Liver (tissue), 9 donors: ENCODE measurements around the gene C11orf21. TPM values are rescaled to one million over a fixed set of nuclear protein-coding genes. Genes with fewer than 3 reads are reported as not detected.

ENCODE experiments used
- DNase-seq: peaks from one replicate; pipeline ENCODE4 v3.0.0-alpha.2; 2017; ENCODE audit warnings: low spot score
- H3K27ac ChIP-seq, 2 donors: one replicate each; pipeline ENCODE4 v1.7.0; 2013; ENCODE audit warnings: inconsistent platforms in 2 of 2, low read length in 2 of 2, control low read depth in 1 of 2, low read depth in 1 of 2, mild to moderate bottlenecking in 1 of 2
- H3K27me3 ChIP-seq, 4 donors: one replicate each; pipeline versions ENCODE4 v1.6.1 to v1.7.0; 2013; ENCODE audit warnings: low read length in 3 of 4, inconsistent platforms in 1 of 4, mild to moderate bottlenecking in 1 of 4, moderate library complexity in 1 of 4; ENCODE audit not compliant: control insufficient read depth in 4 of 4, insufficient read depth in 4 of 4
- H3K36me3 ChIP-seq, 4 donors: one replicate each; pipeline versions ENCODE4 v1.6.1 to v1.7.0; 2013; ENCODE audit warnings: low read length in 3 of 4, mild to moderate bottlenecking in 3 of 4, low read depth in 1 of 4, moderate library complexity in 1 of 4; ENCODE audit not compliant: control insufficient read depth in 4 of 4, insufficient read depth in 3 of 4
- H3K4me1 ChIP-seq, 4 donors: one replicate each; pipeline versions ENCODE4 v1.6.1 to v1.7.0; 2013; ENCODE audit warnings: low read length in 3 of 4, mild to moderate bottlenecking in 3 of 4, moderate library complexity in 1 of 4; ENCODE audit not compliant: control insufficient read depth in 4 of 4, insufficient read depth in 4 of 4
- H3K4me3 ChIP-seq, 3 donors: one replicate each; pipeline versions ENCODE4 v1.6.1 to v1.7.0; 2013; ENCODE audit warnings: low read length in 3 of 3, control low read depth in 1 of 3, low read depth in 1 of 3, mild to moderate bottlenecking in 1 of 3
- H3K9ac ChIP-seq, 2 donors: one replicate each; pipeline ENCODE4 v1.7.0; 2013; ENCODE audit warnings: low read length in 2 of 2, mild to moderate bottlenecking in 2 of 2, moderate library complexity in 2 of 2, control low read depth in 1 of 2, low read depth in 1 of 2
- H3K9me3 ChIP-seq, 4 donors: one replicate each; pipeline versions ENCODE4 v1.6.1 to v1.7.0; 2013; ENCODE audit warnings: low read length in 3 of 4; ENCODE audit not compliant: control insufficient read depth in 4 of 4
- ATF3 ChIP-seq: IDR thresholded peaks from 2 replicates; pipeline ENCODE4 v1.6.1; 2016; ENCODE audit warnings: antibody characterized with exemption
- EGR1 ChIP-seq, 2 donors: IDR thresholded peaks; 2 replicates each; pipeline ENCODE4 v1.6.1; 2016 to 2018; ENCODE audit warnings: antibody characterized with exemption in 2 of 2, low read depth in 2 of 2
- HNF4A ChIP-seq, 2 donors: conservative IDR thresholded peaks; 2 replicates each; pipeline ENCODE4 v1.6.1; 2016; ENCODE audit warnings: antibody characterized with exemption in 2 of 2, mild to moderate bottlenecking in 2 of 2
- HNF4G ChIP-seq: IDR thresholded peaks from 2 replicates; pipeline ENCODE4 v1.6.1; 2016; ENCODE audit warnings: antibody characterized with exemption
- JUND ChIP-seq, 2 donors: IDR thresholded peaks; 2 replicates each; pipeline ENCODE4 v1.6.1; 2016; ENCODE audit warnings: antibody characterized with exemption in 2 of 2
- RAD21 ChIP-seq, 2 donors: IDR thresholded peaks; 2 replicates each; pipeline ENCODE4 v1.6.1; 2016; ENCODE audit warnings: antibody characterized with exemption in 2 of 2, mild to moderate bottlenecking in 2 of 2
- REST ChIP-seq: IDR thresholded peaks from 2 replicates; pipeline ENCODE4 v1.6.1; 2016; ENCODE audit warnings: antibody characterized with exemption, mild to moderate bottlenecking
- RXRA ChIP-seq, 2 donors: IDR thresholded peaks; 2 replicates each; pipeline ENCODE4 v1.6.1; 2017 to 2018; ENCODE audit warnings: antibody characterized with exemption in 2 of 2, mild to moderate bottlenecking in 1 of 2
- SP1 ChIP-seq: IDR thresholded peaks from 2 replicates; pipeline ENCODE4 v1.6.1; 2018; ENCODE audit warnings: antibody characterized with exemption, mild to moderate bottlenecking
- TAF1 ChIP-seq: conservative IDR thresholded peaks from 2 replicates; pipeline ENCODE4 v1.6.1; 2016; ENCODE audit warnings: antibody characterized with exemption, mild to moderate bottlenecking
- YY1 ChIP-seq: IDR thresholded peaks from 2 replicates; pipeline ENCODE4 v1.6.1; 2016; ENCODE audit warnings: antibody characterized with exemption, mild to moderate bottlenecking
- ZBTB33 ChIP-seq: IDR thresholded peaks from 2 replicates; pipeline ENCODE4 v1.6.1; 2016; ENCODE audit warnings: antibody characterized with exemption
- WGBS: extraction: QIAGEN DNeasy Blood & Tissue Kit; methylation state at CpG from one replicate; pipeline ENCODE4 v1.1.7; 2013; 5-methylcytosine and 5-hydroxymethylcytosine counted together
- polyA plus RNA-seq, 2 donors: library from polyadenylated mRNA; stranded (reverse) in 1 of 2; unstranded in 1 of 2; fragments of 200-250 nt in 1 of 2; fragments of >200 nt in 1 of 2; fragmentation: Nextera tagmentation in 1 of 2; extraction: Ambion mirVana in 1 of 2; gene quantifications; one replicate each; pipeline versions ENCODE4 v1.2.1 to v1.2.3, GENCODE V29; 2013 to 2015
- total RNA-seq, 2 donors: library from RNA; depleted of rRNA; stranded (reverse); fragments of >200 nt; gene quantifications; one replicate each; pipeline ENCODE4 v1.2.3, GENCODE V29; 2014
- donor health status: healthy.
- donor health status: healthy.
- donor health status: healthy.
- donor health status: healthy.
- donor health status: healthy.

C11orf21 gene
- total and polyA plus RNA-seq, 4 donors: 0.14 to 16.2 (median 0.44) TPM

GRCh38 chr11:2318123-2318522 lies 16.4 kb upstream of the C11orf21 start:
- H3K27me3 ChIP-seq: no peaks in the 10 kb centered on the region
- H3K27ac ChIP-seq: no peak overlapping the region
- no peak overlapping the region for H3K9ac ChIP-seq
- DNase-seq: no peak
- TF ChIP-seq YY1: no peak
- no peak for TF ChIP-seq ATF3
- TF ChIP-seq REST: no peak
- TF ChIP-seq HNF4G: no peak
- TF ChIP-seq JUND (IDR thresholded peaks at IDR 0.05): no peak
- no peak for TF ChIP-seq HNF4A (conservative IDR thresholded peaks at IDR 0.05)
- no peak for TF ChIP-seq RXRA (IDR thresholded peaks at IDR 0.05)
- WGBS: 94% methylated on average over 4 of the region's 4 CpGs
- no peaks in the 10 kb centered on the region for H3K9me3 ChIP-seq
- no peaks in the 10 kb centered on the region for H3K36me3 ChIP-seq
- peaks cover 14 to 38% (median 28%) of the 10 kb centered on the region in 4 donors for H3K4me1 ChIP-seq
- no peak overlapping the region for H3K4me3 ChIP-seq

- H3K9me3 ChIP-seq: no peaks in the 10 kb centered on the region
- peaks cover 14 to 37% (median 28%) of the 10 kb centered on the region in 4 donors for H3K4me1 ChIP-seq
- 93% methylated on average over 17 of the region's 17 CpGs for WGBS
- H3K9ac ChIP-seq: no peak overlapping the region
- no peaks in the 10 kb centered on the region for H3K36me3 ChIP-seq
- no peak overlapping the region for H3K27ac ChIP-seq
- TF ChIP-seq ZBTB33: no peak
- no peak for TF ChIP-seq TAF1
- TF ChIP-seq RXRA (IDR thresholded peaks at IDR 0.05): no peak
- no peak for DNase-seq
- H3K4me3 ChIP-seq: no peak overlapping the region
- no peaks in the 10 kb centered on the region for H3K27me3 ChIP-seq
Measured at GRCh38 chr11:2317354-2318050, 15.8 kb upstream of the C11orf21 start.

- Histone ChIP-seq H3K36me3 (no peaks in the 10 kb centered on the region), H3K9me3 (no peaks in the 10 kb centered on the region), H3K27me3 (no peaks in the 10 kb centered on the region), H3K9ac (no peak overlapping the region), H3K27ac (no peak overlapping the region), H3K4me1 (peaks cover 14 to 36% (median 26%) of the 10 kb centered on the region in 4 donors), H3K4me3 (no peak overlapping the region)
- 95% methylated on average over 3 of the region's 3 CpGs for WGBS
- DNase-seq: no peak
- TF ChIP-seq ATF3: no peak
- no peak for TF ChIP-seq SP1
- no peak for TF ChIP-seq RAD21 (IDR thresholded peaks at IDR 0.05)
- TF ChIP-seq EGR1 (IDR thresholded peaks at IDR 0.05; ENCODE audit: low read depth in 2 of 2): no peak
- no peak for TF ChIP-seq YY1
- TF ChIP-seq ZBTB33: no peak
- no peak for TF ChIP-seq REST
Measured at GRCh38 chr11:2316963-2317244, 15.2 kb upstream of the C11orf21 start.
